Germinal center (tissue), 1 donor: Measurements from ENCODE around the gene PRUNE2.
"Not testable (repeated sequence)": the region's sequence is repeated elsewhere in the genome, so short reads cannot be mapped to it uniquely, and the experiment has no call there.

Experiments
- DNase-seq: peaks from one replicate; pipeline ENCODE4 v3.0.0; 2012; ENCODE audit warnings: mixed read lengths, low spot score

The PRUNE2 gene

DNA sequence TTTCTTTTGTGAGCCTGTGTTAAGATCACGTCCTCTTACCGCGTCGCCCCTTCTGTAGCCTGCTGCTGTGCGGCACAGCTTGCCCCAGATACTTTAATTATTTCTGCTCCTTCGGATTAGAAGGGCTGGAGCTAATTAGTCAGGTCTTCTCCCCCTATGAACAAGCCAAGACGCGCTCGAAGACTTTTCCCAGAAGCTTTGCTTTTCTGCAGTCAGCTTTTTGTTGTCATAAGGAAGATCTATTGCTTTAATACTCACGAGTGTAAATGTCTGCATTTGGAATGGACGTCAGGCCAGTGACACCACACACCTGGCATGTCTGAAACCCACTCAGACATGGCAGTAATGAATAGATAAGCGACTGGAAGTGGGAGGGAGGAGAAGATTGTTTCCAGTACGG, 37.0 kb downstream of the PRUNE2 start:
- no peak for DNase-seq

DNA sequence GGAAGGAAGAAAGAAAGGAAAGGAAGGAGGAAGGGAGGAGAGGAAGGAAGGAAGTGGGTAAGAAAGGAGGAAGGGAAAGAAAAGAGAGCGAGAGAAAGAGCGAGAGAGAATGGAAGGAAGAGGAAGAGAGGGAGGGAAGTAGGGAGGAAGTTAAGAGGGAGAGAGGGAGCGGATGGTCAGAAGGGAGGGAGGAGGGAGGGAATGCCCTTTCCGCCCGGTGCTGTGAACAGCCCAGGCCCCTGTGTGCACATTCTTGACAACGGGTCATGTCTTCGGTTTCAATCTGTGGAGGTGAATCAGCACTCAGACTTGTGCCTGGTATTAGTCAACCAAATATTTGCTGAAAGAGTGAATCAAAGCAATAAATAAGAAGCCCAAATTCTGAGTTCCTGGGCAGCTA, 39.2 kb downstream of the PRUNE2 start:
- no peak for DNase-seq

DNA sequence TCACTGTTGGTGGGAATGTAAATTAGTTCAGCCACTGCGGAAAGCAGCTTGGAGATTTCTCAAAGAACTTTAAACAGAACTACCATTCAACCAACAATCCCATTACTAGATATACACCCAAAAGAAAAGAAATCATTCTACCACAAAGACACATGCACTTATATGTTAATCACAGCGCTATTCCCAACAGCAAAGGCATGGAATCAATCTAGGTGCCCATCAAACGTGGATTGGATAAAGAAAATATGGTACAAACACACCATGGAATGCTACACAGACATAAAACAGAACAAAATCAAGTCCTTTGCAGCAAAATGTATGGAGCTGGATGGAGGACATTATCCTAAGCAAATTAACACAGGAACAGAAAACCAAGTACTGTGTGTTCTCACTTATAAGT, 42.1 kb downstream of the PRUNE2 start:
- DNase-seq, result no peak

DNA sequence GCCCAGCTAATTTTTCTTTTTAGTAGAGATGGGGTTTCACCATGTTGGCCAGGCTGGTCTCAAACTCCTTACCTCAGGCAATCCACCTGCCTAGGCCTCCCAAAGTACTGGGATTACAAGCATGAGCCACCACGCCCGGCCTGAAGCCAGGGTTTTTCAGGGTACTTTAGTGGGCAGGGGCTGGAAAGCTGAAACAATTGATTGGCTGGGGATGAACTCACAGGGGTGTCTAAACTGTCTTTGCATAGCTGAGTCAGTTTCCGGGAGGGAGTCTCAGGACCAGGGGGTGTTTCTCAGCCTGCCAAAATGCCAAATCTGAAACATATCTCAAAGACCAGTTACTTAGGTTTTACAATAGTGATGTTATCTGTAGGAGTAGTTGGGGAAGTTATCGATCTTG, 46.1 kb downstream of the PRUNE2 start:
- DNase-seq, result no peak

DNA sequence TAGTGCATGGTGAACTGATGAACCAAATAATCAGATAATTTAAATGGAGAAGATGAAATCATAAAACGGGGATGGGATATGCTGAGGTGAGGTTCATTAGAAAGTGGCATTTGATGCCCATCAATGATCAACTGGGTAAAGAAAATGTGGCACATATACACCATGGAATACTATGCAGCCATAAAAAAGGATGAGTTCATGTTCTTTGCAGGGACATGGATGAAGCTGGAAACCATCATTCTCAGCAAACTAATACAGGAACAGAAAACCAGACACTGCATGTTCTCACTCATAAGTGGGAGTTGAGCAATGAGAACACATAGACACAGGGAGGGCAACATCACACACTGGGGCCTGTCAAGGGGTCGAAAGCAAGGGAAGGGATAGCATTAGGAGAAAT, 47.7 kb downstream of the PRUNE2 start:
- DNase-seq, result not testable (repeated sequence)

DNA sequence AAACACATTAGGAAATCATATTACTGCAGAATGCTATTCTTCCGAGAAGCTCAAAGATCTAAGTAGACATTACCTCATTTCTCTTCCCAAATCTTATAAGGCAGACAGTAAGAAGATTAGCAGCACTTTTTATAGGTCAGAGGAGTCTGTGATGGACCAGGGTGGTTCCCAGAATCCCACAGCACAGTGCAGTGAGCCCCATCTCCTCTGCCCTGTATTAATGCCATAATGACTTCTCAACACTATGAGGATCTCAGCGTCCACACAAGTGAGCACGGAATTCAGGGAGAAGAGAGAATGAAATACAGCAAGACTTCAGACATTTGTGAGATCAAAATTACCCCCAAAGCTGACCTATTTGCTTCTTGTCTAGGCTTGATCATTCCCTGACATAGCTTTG, 49.9 kb downstream of the PRUNE2 start:
- DNase-seq, result no peak

DNA sequence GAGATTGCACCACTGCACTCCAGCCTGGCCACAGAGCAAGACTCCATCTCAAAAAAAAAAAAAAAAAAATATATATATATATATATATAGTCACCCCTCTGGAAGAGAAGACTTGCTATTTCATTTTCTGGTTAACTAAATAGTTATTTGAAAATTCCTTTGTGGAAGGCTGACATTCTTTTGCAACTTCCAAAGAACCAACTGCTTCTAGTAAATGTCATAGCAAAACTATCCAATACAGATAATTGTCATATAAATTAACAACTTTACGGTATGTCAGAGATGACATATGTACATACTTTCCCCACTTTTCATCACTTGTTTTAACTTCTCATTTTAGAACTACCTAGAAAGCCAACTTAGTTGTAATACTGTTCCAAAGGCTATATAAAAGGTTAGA, 50.9 kb downstream of the PRUNE2 start:
- DNase-seq, result no peak

DNA sequence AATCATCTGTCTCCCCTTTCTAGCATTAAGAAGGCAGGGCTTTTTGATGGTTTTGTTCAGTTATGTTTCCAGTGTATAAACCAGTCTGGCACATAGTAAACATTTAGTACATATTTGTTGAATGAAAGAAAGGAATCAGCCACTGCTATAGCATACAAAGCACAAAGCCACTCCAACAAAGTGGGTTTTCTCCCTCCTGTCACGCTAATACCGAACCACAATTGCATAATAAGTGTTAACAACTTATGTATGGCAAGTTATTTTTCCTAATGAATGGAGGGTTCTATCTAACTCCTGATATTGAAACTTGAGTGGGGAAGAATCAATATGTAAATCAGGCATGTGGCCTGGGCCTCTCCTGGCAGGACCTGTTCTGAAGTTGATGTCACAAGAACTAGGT, 53.9 kb downstream of the PRUNE2 start:
- no peak for DNase-seq

DNA sequence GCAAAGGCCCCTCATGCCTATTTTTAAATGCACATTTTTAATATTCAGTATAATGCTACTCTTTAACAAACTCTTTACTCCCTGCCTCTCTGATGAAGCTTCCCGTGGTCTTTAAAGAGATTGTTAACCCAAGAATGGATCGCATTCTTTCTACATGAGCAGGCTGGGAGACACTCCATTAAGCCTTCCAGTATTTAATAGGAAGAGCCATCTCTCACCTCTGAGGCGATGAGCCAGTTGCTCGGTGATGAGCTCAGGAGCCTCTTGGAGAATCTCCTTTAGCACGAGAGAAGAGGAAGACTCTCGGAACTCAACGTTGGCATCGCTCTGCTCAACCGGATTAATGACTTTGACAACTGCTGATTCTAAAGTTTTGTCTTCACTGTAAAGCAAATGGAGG, 59.6 kb downstream of the PRUNE2 start:
- DNase-seq, result no peak

DNA sequence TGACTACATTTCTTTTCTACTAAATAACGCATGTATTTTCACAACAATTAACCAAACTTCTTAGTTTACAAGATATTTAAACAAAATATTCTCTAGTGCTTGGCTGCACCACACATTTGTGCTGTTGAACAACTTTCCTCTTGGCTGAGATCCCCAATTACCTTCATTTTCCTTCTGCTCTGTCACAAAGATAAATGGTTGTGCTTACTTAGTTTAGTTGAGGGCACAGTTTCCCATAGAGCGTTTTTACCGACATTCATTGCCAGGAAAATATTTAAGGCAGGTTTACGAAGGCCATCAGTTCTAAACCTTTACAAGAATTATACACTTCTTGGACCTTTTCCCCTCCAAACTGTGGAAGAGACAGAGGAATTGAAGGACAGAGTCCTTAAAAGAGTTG, 60.7 kb downstream of the PRUNE2 start:
- DNase-seq, result no peak

DNA sequence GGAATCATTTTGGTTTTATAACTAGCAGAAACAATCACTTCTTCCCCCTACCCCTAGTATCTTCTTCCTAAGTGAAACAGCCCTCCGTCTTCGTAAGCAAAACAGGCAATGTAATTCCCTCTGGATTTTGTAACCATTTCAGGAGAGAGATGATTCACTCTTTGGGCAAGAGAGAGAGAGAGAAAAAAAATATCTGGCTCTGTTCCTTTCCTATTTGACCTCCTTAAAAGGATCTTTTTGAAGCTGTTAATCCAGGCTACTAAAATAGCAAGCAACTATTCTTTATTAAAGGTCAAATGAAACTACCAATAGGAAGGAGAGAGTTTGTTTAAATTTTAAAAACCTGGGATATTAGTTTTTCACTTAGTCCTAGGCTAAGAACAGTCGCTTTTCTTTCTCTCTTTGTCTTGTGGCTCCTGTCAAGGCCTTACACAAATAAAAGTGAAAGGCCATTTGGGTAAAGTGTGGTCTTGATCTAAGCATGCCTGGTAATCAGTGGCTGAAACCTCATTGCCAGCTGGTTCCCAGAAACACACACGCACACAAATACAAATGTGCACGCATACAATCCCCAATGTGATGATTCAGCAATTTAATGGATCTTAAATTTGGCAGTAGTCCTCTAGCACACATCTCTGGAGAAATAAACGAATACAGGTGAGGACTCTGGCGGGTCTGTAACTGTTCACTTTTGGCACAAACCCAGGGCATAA, 70.2 kb downstream of the PRUNE2 start:
- DNase-seq, result no peak

DNA sequence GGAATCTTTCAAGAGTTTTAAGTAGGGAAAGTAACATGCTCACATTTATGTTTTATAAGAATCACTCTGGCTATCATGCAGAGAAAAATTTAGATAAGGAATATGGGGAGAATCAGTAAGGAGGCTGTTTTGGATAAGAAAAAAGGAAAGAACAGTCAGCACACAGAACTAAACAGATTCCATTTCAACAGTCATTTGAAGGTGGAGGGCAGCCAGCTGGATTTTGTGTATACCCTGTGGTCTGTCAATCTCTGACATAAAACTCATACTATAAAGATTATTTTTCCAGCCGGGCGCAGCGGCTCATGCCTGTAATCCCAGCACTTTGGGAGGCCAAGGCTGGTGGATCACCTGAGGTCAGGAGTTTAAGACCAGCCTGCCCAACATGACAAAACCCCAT, 77.5 kb downstream of the PRUNE2 start:
- no peak for DNase-seq

DNA sequence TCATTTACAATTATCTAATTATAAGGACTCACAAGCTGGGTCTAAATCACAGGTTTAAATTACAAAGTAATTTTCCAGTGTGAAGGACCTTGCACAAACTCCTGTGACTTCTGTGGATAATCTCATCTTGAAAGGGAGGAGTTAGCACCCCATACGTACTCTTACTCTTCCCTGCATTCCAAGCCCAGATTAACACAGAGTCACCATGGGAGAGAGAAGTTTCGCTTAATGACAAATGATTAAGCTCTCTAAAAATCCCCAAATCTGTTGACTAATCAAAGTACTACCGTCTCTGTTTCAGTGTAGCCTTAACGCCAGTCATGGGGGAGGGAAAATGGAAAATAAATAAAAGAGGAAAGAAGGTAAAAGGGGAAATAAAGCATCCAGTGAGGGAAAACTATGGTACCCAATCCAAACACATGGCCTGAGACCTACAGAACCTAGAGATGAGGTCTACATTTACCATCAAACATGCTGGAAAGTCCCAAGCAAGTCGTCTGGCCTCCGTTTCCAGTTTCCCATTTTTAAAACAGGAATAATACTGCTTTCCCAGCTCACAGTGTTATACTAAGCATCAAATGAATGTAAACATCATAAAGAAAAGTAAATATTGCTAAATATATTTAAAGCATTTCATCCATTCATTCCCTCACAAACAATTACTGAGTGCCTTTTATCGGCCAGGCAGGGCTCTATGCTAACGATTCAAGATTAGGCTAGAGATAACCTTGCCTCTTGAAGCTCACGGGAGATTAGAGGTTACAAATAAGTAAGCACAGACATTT, 78.4 kb downstream of the PRUNE2 start:
- DNase-seq, result no peak

DNA sequence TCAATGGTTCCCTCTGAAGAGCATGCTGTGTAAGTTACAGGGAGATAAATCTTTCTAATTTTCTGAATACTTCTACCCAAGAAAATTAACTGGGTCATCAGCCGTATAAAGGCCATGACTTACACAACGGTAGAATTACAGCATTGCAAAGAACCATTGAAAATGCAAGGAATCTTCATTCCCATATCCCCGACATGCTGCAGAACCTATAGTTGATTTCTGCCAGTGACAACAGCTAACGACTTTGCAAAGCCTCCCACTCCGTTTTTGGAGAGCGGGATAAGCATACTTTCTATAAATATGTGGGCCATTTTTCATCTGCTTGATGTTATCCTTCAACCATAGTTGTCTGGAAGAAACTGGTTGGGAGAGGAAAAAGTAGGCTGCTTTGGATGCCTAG, 85.5 kb downstream of the PRUNE2 start:
- no peak for DNase-seq

DNA sequence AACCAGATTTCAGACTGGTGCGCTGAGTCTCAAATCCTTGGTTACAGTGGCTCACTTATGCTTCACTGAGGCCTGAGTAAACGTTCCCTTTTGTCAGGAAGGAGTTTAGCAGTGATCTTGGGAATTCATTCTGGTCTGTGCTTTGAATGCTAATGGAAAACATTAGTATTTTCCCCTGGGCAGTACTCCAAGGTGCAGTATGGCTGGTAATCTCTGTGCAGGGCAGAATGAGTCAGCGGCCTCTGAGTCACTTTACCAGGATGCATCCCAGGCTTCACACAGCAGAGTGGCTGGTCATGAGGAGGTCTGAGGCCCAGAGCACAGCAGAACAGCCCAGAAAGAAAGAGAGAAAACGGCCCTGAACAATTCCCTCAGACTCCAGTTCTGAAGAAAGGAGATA, 87.6 kb downstream of the PRUNE2 start:
- DNase-seq, result no peak

DNA sequence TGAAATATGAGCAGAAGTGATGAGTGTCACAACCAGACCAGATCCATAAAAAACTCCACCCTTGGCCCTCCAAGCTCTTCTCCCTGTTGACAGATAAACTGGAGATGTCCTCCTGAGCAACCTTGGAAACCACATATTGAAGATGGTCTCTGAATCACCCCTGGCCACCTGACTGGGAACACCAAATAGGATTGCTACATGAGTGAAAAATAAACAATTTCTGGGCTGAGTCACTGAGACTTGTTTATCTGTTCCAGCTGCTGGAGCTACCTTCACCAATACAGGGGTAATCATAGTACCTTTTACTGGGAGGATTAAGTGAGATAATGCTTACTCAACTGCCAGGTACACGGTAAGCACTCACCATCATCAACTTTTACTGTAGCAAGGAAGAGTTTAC, 88.4 kb downstream of the PRUNE2 start:
- DNase-seq, result no peak

DNA sequence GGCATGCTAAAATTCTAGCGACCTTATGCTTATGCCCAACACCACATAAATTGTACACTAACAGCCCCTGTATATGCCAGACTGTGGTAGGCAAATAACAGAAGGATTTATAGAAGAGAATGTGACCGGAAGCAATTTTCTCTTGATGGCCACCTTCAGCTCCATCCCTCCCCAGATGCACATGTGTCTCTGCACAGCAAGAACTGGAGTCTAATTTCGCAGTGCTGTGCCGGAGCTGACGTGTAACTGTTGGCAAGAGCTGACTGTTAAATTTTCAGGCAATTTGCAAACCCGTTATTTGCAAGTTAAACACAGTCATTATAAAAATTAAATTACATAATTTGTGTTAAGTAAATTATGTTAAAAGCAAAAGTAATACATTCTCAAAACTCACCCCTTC, 93.3 kb downstream of the PRUNE2 start:
- no peak for DNase-seq

DNA sequence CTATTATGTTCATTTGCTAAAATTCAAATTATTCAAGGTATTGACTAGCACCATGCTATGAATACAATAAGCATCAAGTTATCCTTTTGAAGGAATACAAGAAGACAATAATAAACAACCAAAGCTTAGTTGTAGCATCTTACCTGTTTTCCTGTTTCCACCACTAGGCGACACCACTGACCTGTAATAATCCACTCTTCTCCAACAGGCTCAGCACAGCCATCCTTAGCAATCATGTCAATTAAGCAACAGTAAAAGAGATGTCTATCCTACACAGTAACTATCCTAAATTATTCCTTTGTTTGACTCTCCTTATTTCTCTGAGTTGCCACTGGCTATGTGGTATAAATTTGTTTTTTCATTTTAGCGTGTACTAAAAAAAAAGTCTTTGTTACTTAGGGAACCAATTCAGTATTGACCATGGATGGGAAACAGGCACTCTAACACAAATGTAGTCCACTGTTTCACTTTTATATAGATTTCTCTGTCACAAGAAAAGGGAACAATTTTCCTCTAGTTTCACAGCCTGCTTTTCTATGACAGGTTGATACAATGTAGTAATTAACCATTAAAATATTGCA, 95.4 kb downstream of the PRUNE2 start:
- peak; percentile 14 for DNase-seq

DNA sequence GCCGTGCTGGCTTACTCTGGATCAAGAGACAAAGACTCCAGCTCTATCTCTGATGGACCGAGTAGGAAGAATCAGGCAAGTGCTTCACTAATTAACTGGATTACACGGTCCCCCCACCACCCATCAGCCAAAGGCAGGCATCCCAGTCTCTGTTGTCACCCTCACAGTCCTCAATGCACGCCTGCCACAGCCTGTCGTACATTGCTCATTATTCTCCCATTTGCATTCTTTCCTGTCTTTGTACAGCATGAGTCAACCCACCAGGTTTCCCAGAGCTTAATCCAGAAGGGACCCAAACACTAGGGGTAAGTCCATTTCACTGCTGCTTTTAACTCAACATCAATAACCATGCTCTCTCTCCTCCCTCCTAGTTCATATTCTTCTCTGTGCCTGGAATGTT, 97.3 kb downstream of the PRUNE2 start:
- no peak for DNase-seq

DNA sequence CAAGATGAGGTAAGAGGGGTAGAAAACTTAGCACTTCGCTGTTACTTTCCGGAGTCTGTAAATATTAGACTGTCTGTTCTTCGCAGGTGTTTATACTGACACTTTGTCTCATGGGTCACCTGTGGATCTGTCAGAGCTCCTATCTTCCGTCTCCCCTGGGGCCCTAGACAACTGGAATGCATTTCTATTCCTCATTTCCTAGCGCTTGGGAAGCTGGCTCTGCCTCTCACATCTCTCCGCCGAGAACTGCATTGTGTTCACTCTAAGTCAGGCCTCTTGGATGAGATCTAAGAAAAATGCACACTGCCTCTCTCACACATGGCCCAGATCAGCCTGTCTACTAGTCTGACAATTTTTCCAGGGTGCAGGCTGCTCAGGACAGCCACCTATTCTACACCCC, 102.2 kb downstream of the PRUNE2 start:
- no peak for DNase-seq

DNA sequence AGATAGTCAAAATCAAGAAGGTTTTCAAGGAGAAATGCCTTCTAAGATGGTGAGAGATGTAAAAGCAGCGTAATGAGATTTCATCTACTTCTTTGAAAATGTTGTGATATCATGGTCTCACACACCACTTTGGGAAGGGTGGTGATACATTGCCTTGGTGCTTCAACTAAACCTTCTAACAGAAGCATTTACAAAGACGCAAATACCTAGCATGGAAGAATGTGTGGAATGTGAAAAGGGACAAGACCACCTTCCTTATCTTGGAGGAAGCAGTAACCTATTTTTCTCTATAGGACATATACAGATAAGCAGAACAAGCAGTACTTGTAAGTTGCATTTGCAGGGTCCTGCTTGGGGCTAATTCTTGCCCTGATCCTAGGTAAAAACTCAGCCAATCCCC, 102.8 kb downstream of the PRUNE2 start:
- DNase-seq, result no peak

DNA sequence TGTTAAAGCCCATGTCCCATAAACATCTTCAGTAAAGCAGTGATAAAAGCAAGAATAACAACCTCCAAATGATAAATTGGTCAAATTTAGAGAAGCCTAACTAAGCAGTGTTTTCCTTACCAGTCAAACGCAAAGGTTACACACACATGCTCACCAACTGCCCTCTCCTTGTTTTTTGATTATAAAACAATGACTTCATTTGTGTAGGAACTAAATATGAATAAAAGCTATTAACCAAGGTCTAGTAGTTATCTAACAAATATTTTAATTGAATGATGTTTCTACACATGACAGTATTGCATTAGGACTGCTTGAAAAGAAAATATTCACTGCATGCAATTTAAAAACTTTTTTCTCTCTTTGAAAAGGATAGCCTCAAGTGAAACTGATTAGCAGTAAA, 105.0 kb downstream of the PRUNE2 start:
- DNase-seq, result no peak

DNA sequence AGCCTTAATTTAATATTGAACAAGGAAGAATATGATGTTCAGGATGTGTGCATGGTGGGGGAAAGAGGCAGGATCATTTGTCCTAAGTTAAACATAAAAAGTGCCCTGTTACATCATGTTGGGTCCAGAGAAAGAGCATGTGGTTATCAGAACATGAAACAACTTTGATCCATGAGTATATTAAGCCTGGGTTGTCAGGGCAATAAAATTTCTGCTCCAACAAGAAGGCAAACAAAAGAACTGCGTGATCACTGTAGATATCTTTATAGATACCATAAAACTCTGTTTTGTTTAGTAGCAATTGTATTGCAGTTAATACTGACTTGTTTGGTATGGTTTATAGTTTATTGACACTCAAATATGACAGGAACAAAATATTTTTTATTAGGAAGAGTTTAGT, 106.4 kb downstream of the PRUNE2 start:
- no peak for DNase-seq

DNA sequence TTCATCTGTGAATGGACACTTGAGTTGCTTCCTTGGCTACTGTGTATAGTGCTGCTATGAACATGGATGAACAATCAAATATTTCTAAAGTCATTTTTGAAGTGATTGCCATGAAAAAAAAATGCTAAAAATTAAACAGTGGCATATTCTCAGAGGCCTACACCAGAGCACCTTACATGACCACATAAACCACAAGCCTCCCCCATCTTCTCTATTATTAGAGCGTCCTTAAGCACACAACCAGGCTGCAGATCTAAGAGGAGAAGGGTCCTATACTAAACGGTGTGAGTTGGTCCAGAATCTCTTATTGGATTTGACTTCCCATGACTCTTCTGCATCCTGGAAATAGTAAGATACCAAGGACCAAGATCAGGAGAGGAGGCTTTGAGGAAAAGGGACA, 107.4 kb downstream of the PRUNE2 start:
- no peak for DNase-seq
